Natural killer cell (primary cell): ENCODE results near the gene ZNRF3. TPM values are rescaled to one million over a fixed set of nuclear protein-coding genes. Genes with fewer than 3 reads are reported as not detected.
A peak's percentile ranks its signal among the peaks of the same experiment; 100 is the strongest.

ENCODE experiments used
- ATAC-seq, 3 donors: fragments of 150-1000 bp in 2 of 3; fragments of 200-7000 bp in 1 of 3; cut with Tn5 transposase; 1 replicate in 1 of 3; 2 replicates in 2 of 3; pipeline ENCODE4 v1.10.0; 2021; ENCODE audit warnings: mild to moderate bottlenecking in 2 of 3, moderate library complexity in 2 of 3
- DNase-seq, 2 donors: peaks; one replicate each; pipeline versions ENCODE4 v3.0.0 to v3.0.0-alpha.2; 2013 to 2021; ENCODE audit warnings: mixed read lengths in 1 of 2
- H3K27ac ChIP-seq: one replicate; pipeline ENCODE4 v1.5.1; 2013; ENCODE audit warnings: mild to moderate bottlenecking, low read length
- H3K27me3 ChIP-seq: one replicate; pipeline ENCODE4 v1.6.1; 2013; ENCODE audit warnings: low read length; ENCODE audit not compliant: control insufficient read depth, insufficient read depth
- H3K36me3 ChIP-seq: one replicate; pipeline ENCODE4 v1.6.1; 2013; ENCODE audit warnings: low read length; ENCODE audit not compliant: control insufficient read depth, insufficient read depth
- H3K4me1 ChIP-seq: one replicate; pipeline ENCODE4 v1.6.1; 2013; ENCODE audit warnings: low read length; ENCODE audit not compliant: control insufficient read depth, insufficient read depth
- H3K4me3 ChIP-seq: one replicate; pipeline ENCODE4 v1.5.1; 2013; ENCODE audit warnings: low read length
- H3K9me3 ChIP-seq: one replicate; pipeline ENCODE4 v1.6.1; 2013; ENCODE audit warnings: low read length; ENCODE audit not compliant: control insufficient read depth, insufficient read depth
- H3K27ac Mint-ChIP-seq, 2 donors: one replicate each; pipeline ENCODE4 v1.8.0; 2022; ENCODE audit warnings: mild to moderate bottlenecking in 2 of 2, mixed read lengths in 2 of 2, moderate library complexity in 1 of 2
- H3K27me3 Mint-ChIP-seq, 2 donors: one replicate each; pipeline ENCODE4 v1.8.0; 2022; ENCODE audit warnings: low read depth in 2 of 2, mixed read lengths in 2 of 2
- H3K36me3 Mint-ChIP-seq: one replicate; pipeline ENCODE4 v1.8.0; 2022; ENCODE audit warnings: mixed read lengths
- H3K4me1 Mint-ChIP-seq, 2 donors: one replicate each; pipeline ENCODE4 v1.8.0; 2022; ENCODE audit warnings: mixed read lengths in 2 of 2
- H3K4me3 Mint-ChIP-seq: one replicate; pipeline ENCODE4 v1.8.0; 2022; ENCODE audit warnings: mild to moderate bottlenecking, moderate library complexity, mixed read lengths
- H3K9me3 Mint-ChIP-seq, 2 donors: one replicate each; pipeline ENCODE4 v1.8.0; 2022; ENCODE audit warnings: mixed read lengths in 2 of 2
- CTCF ChIP-seq: fragments of 200-600 bp; IDR thresholded peaks from one replicate; pipeline ENCODE4 v1.8.0; 2022; ENCODE audit warnings: antibody characterized with exemption
- WGBS: methylation state at CpG from one replicate; pipeline ENCODE4 v1.1.7; 2013; ENCODE audit warnings: missing lambda C conversion rate; ENCODE audit not compliant: insufficient coverage; 5-methylcytosine and 5-hydroxymethylcytosine counted together
- intact Hi-C: fragments of 100-400 bp; cut with micrococcal nuclease; formaldehyde crosslinking; loops from one replicate; pipeline ENCODE4 v1.14.2; 2022
- total RNA-seq, 4 donors: library from RNA; stranded (reverse); fragments of 120-200 nt in 1 of 4; gene quantifications; one replicate each; pipeline versions ENCODE4 v1.2.3 to v1.2.4, GENCODE V29; 2013 to 2022

The ZNRF3 gene
- total RNA-seq, 3 donors from 2014 or later (not counting 1 experiment from before 2014, with no cell fraction given) = 0.23 to 0.34 (median 0.33) TPM

DNA sequence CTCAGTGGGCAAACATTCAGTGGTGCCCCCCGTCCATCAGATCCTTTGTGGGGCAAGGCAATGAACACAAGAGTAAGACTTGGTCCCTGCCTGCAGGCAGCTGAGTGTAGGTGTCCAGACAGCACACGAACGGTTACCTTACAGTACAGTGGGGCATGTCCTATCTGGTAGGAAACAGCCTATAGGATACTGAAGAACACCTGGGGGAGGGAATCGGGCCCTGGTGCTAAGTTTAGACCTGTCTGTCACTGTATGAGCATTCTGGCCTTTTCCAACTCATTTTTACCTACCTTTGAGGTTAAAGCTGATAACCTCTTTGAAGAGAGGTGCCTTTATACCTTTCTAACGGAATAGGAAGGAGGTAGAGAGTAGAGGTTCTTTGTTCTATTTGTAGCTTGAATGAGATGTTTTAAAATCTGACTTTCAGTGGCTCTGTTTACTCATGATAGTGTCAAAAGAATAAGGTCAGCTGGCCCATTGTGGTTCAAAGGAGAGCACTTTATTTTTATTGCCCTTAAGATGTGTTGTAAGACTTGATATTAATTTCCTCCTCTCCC, 8.9 kb downstream of the ZNRF3 start:
- H3K9me3 ChIP-seq = no peaks in the 10 kb centered on the region
- no peak overlapping the region for H3K27ac Mint-ChIP-seq
- 72% methylated on average over 5 of the region's 5 CpGs for WGBS
- H3K4me1 Mint-ChIP-seq = peaks cover 0 to 7% of the 10 kb centered on the region in 2 donors
- H3K4me1 ChIP-seq = peaks cover 2% of the 10 kb centered on the region
- no peak for TF ChIP-seq CTCF
- DNase-seq = no peak
- intact Hi-C loops = no loop called here
- no peaks in the 10 kb centered on the region for H3K27me3 ChIP-seq
- H3K4me3 Mint-ChIP-seq = no peak overlapping the region
- no peak overlapping the region for H3K4me3 ChIP-seq
- H3K27ac ChIP-seq = no peak overlapping the region
- H3K27me3 Mint-ChIP-seq = peaks cover 14 to 22% of the 10 kb centered on the region in 2 donors
- no peaks in the 10 kb centered on the region for H3K36me3 ChIP-seq
- ATAC-seq = no peak
- H3K9me3 Mint-ChIP-seq = no peaks in the 10 kb centered on the region
- H3K36me3 Mint-ChIP-seq = no peaks in the 10 kb centered on the region

- Histone ChIP-seq H3K27ac (no peak overlapping the region), H3K9me3 (no peaks in the 10 kb centered on the region), H3K27me3 (no peaks in the 10 kb centered on the region), H3K4me1 (peaks cover 2% of the 10 kb centered on the region), H3K36me3 (no peaks in the 10 kb centered on the region), H3K4me3 (no peak overlapping the region)
- Mint-ChIP-seq H3K36me3 (no peaks in the 10 kb centered on the region), H3K4me3 (no peak overlapping the region), H3K27me3 (peaks cover 10 to 14% of the 10 kb centered on the region in 2 donors), H3K9me3 (no peaks in the 10 kb centered on the region), H3K4me1 (peaks cover 4 to 7% of the 10 kb centered on the region in 2 donors), H3K27ac (no peak overlapping the region)
- no peak for ATAC-seq
- DNase-seq = no peak
- TF ChIP-seq CTCF = no peak
- 90% methylated on average over 4 of the region's 4 CpGs for WGBS
- intact Hi-C loops = no loop called here
Observed at GRCh38 chr22:28893810-28894209, 10.4 kb downstream of the ZNRF3 start.

- H3K4me1 Mint-ChIP-seq = peaks cover 9 to 12% of the 10 kb centered on the region in 2 donors
- no peaks in the 10 kb centered on the region for H3K9me3 Mint-ChIP-seq
- Histone ChIP-seq H3K36me3 (no peaks in the 10 kb centered on the region), H3K9me3 (no peaks in the 10 kb centered on the region), H3K27ac (no peak overlapping the region), H3K4me3 (no peak overlapping the region), H3K27me3 (no peaks in the 10 kb centered on the region), H3K4me1 (peaks cover 5% of the 10 kb centered on the region)
- TF ChIP-seq CTCF = no peak
- intact Hi-C loops = no loop called here
- ATAC-seq (peak in 1 of 3 donors; percentile 37), DNase-seq (no peak)
- H3K4me3 Mint-ChIP-seq = no peak overlapping the region
- H3K36me3 Mint-ChIP-seq = no peaks in the 10 kb centered on the region
- no peak overlapping the region for H3K27ac Mint-ChIP-seq
- WGBS = 29% methylated on average over 8 of the region's 8 CpGs
- H3K27me3 Mint-ChIP-seq = peaks cover 10 to 14% of the 10 kb centered on the region in 2 donors
Observed at GRCh38 chr22:28894334-28894733, 11.0 kb downstream of the ZNRF3 start.

GRCh38 chr22:28894807-28895206, 11.4 kb downstream of the ZNRF3 start:
- Mint-ChIP-seq H3K36me3 (no peaks in the 10 kb centered on the region), H3K9me3 (no peaks in the 10 kb centered on the region), H3K27me3 (peaks cover 10 to 14% of the 10 kb centered on the region in 2 donors), H3K4me3 (no peak overlapping the region), H3K27ac (no peak overlapping the region), H3K4me1 (peaks cover 10 to 12% of the 10 kb centered on the region in 2 donors)
- 79% methylated on average over 3 of the region's 3 CpGs for WGBS
- no peak for DNase-seq
- Histone ChIP-seq H3K4me1 (peaks cover 7% of the 10 kb centered on the region), H3K9me3 (no peaks in the 10 kb centered on the region), H3K27ac (no peak overlapping the region), H3K4me3 (no peak overlapping the region), H3K36me3 (no peaks in the 10 kb centered on the region), H3K27me3 (no peaks in the 10 kb centered on the region)
- intact Hi-C loops = loop anchor here (5.0 kb wide), 1 partner anchor 62 kb away; no protein-coding TSS in a partner anchor
- no peak for ATAC-seq
- no peak for TF ChIP-seq CTCF
